HEK293T (cell line): ENCODE results near the gene PPFIA2.

Experiments
- ARNT ChIP-seq: fragments of 450-650 bp; IDR thresholded peaks from 2 replicates; pipeline ENCODE4 v1.6.1; 2017; ENCODE audit warnings: mild to moderate bottlenecking
- CTBP1 ChIP-seq: fragments of 450-650 bp; IDR thresholded peaks from 2 replicates; pipeline ENCODE4 v1.6.1; 2016; ENCODE audit warnings: borderline replicate concordance
- FOXA1 ChIP-seq: fragments of 450-650 bp; IDR thresholded peaks from 2 replicates; pipeline ENCODE4 v1.6.1; 2016; ENCODE audit warnings: mild to moderate bottlenecking
- FOXK2 ChIP-seq: fragments of 450-650 bp; IDR thresholded peaks from 2 replicates; pipeline ENCODE4 v1.6.1; 2016; ENCODE audit warnings: mild to moderate bottlenecking
- L3MBTL2 ChIP-seq: fragments of 450-650 bp; conservative IDR thresholded peaks from 2 replicates; pipeline ENCODE4 v1.6.1; 2016; ENCODE audit warnings: mild to moderate bottlenecking
- SP1 ChIP-seq: fragments of 450-650 bp; IDR thresholded peaks from 2 replicates; pipeline ENCODE4 v1.6.1; 2017
- SUZ12 ChIP-seq: fragments of 450-650 bp; IDR thresholded peaks from 2 replicates; pipeline ENCODE4 v1.6.1; 2016; ENCODE audit warnings: mild to moderate bottlenecking
- TARDBP ChIP-seq: fragments of 450-650 bp; IDR thresholded peaks from 2 replicates; pipeline ENCODE4 v1.6.1; 2016
- ZNF384 ChIP-seq: fragments of 450-650 bp; IDR thresholded peaks from 2 replicates; pipeline ENCODE4 v1.6.1; 2016
- TF ChIP-seq, protein P1 (sequence below): fragments of 450-650 bp; IDR thresholded peaks from 2 replicates; pipeline ENCODE4 v1.6.1; 2016

DNA sequence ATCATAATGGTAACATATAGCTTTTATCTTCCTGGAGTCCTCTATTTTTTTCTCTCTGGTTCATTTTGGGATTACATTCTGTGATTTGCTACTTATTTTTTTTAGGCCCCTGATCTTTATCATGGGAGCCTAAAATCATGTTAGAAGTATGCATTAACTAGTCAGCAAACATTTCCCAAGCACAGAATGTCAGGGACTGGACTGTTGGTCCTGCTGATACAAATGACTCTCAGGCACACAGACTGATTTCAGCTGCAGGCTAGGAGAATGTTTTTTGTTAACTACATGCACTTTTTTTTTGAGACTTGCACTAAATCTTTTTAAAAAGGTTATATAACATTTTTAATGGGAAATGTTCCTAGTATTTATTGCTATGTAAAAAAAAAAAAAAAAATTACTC is 550.1 kb downstream of the PPFIA2 start:
- no peak for TF ChIP-seq SP1
- TF ChIP-seq SUZ12 = no peak
- no peak for TF ChIP-seq L3MBTL2
- no peak for TF ChIP-seq CTBP1
- TF ChIP-seq FOXK2 = no peak
- TF ChIP-seq FOXA1 = no peak
- TF ChIP-seq ZNF384 = no peak
- TF ChIP-seq TARDBP = no peak
- TF ChIP-seq ARNT = no peak
- TF ChIP-seq, protein P1, sequence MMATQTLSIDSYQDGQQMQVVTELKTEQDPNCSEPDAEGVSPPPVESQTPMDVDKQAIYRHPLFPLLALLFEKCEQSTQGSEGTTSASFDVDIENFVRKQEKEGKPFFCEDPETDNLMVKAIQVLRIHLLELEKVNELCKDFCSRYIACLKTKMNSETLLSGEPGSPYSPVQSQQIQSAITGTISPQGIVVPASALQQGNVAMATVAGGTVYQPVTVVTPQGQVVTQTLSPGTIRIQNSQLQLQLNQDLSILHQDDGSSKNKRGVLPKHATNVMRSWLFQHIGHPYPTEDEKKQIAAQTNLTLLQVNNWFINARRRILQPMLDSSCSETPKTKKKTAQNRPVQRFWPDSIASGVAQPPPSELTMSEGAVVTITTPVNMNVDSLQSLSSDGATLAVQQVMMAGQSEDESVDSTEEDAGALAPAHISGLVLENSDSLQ = no peak
